Neural cell (in vitro differentiated cells): ENCODE results near the gene GRK1.

Experiments used
- POLR2AphosphoS5 ChIP-seq: IDR thresholded peaks from 2 replicates; pipeline ENCODE4 v1.6.1; 2012
- TAF1 ChIP-seq: IDR thresholded peaks from 2 replicates; pipeline ENCODE4 v1.6.1; 2012; ENCODE audit warnings: low read depth
- TF ChIP-seq, protein P1 (sequence below): fragments of 450-650 bp; IDR thresholded peaks from 2 replicates; pipeline ENCODE4 v1.5.1; 2014; ENCODE audit warnings: antibody characterized with exemption, mild to moderate bottlenecking, moderate library complexity; ENCODE audit not compliant: poor library complexity, severe bottlenecking
- TF ChIP-seq, protein P2 (sequence below): IDR thresholded peaks from 2 replicates; pipeline ENCODE4 v1.6.1; 2012; ENCODE audit warnings: borderline replicate concordance

DNA sequence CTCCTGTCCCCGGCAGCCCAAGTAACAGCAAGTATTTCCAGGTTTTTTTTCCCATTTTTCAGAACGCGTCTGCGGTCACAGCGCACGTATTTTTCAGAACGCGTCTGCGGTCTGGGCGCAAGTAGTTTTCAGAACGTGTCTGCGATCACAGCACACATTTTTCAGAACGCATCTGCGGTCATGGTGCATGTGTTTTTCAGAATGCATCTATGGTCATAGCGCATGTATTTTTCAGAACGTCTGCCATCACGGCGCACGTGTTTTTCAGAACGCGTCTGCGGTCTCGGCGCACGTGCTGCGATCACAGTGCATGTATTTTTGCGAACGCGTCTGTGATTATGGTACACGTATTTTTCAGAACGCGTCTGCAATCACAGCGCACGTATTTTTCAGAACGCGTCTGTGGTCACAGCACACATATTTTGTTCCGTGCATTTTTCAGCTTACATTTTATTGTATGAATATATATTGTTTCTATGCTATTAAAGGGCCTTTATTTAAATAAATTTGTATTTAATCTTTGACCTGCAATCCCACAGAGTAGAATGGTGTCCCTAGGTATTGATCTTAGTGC is 28.8 kb upstream of the GRK1 start:
- TF ChIP-seq POLR2AphosphoS5 (no peak), TAF1 (no peak)
- TF ChIP-seq, protein P1, sequence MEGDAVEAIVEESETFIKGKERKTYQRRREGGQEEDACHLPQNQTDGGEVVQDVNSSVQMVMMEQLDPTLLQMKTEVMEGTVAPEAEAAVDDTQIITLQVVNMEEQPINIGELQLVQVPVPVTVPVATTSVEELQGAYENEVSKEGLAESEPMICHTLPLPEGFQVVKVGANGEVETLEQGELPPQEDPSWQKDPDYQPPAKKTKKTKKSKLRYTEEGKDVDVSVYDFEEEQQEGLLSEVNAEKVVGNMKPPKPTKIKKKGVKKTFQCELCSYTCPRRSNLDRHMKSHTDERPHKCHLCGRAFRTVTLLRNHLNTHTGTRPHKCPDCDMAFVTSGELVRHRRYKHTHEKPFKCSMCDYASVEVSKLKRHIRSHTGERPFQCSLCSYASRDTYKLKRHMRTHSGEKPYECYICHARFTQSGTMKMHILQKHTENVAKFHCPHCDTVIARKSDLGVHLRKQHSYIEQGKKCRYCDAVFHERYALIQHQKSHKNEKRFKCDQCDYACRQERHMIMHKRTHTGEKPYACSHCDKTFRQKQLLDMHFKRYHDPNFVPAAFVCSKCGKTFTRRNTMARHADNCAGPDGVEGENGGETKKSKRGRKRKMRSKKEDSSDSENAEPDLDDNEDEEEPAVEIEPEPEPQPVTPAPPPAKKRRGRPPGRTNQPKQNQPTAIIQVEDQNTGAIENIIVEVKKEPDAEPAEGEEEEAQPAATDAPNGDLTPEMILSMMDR = no peak
- TF ChIP-seq, protein P2, sequence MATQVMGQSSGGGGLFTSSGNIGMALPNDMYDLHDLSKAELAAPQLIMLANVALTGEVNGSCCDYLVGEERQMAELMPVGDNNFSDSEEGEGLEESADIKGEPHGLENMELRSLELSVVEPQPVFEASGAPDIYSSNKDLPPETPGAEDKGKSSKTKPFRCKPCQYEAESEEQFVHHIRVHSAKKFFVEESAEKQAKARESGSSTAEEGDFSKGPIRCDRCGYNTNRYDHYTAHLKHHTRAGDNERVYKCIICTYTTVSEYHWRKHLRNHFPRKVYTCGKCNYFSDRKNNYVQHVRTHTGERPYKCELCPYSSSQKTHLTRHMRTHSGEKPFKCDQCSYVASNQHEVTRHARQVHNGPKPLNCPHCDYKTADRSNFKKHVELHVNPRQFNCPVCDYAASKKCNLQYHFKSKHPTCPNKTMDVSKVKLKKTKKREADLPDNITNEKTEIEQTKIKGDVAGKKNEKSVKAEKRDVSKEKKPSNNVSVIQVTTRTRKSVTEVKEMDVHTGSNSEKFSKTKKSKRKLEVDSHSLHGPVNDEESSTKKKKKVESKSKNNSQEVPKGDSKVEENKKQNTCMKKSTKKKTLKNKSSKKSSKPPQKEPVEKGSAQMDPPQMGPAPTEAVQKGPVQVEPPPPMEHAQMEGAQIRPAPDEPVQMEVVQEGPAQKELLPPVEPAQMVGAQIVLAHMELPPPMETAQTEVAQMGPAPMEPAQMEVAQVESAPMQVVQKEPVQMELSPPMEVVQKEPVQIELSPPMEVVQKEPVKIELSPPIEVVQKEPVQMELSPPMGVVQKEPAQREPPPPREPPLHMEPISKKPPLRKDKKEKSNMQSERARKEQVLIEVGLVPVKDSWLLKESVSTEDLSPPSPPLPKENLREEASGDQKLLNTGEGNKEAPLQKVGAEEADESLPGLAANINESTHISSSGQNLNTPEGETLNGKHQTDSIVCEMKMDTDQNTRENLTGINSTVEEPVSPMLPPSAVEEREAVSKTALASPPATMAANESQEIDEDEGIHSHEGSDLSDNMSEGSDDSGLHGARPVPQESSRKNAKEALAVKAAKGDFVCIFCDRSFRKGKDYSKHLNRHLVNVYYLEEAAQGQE = no peak
